Retina (tissue), 1 donor: ENCODE data around the gene TGFBR2.

ENCODE experiments used
- DNase-seq: peaks from one replicate; pipeline ENCODE4 v3.0.0-alpha.2; 2016

The TGFBR2 gene

DNA sequence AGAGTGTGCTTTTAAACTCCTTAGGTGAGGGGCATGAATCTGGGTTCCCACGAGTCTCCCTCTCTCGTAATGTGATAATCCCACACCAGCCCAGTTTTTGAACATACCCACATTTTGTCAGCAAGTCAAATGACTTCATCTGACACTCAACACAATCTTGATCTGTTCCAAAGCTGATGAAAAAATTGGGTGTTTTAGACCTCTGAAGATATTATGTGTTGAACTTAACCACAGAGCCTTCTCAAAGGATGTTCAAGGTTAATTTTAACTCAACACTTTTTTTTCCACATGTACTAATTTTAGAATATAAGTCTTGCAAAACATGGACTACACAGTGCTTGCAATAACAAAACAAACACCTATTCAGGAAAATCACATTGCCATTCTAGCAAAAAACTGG lies 123.1 kb downstream of the TGFBR2 start:
- no peak for DNase-seq

DNA sequence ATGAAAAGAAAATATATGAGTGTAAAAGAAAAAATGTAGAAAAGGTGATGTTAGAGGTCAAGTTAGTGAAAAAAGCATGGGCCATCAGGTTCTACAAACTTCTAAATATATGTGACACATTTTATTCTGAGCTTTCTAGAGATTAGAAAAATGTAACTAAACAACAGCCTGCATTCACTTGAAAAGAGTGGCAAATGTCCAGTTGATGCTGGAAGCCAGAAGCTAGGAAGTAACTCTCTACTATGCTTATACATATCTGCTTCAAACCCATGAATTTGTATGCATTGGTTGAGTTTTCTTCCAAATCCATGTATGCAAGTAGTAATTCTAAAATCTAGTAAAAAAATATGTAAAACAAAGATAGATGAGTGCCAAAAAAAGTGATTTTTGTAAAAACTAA lies 123.5 kb downstream of the TGFBR2 start:
- no peak for DNase-seq

DNA sequence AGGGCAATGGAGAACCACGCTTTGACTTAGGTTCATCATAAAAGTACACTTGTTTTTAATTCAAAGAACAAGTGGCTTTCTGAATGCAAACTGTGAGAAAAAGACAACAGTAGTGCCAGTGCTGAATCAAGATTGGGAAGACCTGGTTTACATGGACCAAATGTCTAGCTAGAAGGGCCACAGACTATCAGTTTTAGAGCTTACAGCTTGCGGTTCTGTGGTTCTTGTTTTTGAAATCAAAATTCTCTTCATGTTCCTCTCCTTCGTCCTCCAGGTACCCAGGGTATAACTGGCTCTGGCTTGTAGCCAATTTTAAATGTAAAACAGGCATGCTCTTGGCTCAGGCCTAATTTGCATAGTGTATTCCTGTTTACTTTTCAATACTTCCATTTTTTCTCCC lies 124.6 kb downstream of the TGFBR2 start:
- DNase-seq = no peak

DNA sequence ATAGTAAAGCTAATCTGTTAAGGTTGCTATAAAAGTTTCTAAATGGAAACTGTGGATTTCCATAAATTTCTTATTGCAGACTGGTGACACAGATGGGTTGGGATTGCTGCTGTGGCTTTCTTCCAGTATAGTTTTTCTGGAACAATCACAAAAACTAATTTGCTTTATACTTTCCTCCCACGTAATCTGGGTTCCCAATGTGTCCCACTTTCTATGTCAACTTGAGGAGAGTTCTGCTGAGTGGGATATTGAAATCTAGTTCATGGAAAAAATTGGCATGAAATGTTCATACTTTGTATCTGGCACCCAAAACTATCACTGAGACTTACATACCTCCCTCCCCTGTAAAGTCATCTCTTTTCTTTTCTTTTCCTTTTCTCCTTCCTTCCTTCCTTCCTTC lies 126.8 kb downstream of the TGFBR2 start:
- DNase-seq = no peak

DNA sequence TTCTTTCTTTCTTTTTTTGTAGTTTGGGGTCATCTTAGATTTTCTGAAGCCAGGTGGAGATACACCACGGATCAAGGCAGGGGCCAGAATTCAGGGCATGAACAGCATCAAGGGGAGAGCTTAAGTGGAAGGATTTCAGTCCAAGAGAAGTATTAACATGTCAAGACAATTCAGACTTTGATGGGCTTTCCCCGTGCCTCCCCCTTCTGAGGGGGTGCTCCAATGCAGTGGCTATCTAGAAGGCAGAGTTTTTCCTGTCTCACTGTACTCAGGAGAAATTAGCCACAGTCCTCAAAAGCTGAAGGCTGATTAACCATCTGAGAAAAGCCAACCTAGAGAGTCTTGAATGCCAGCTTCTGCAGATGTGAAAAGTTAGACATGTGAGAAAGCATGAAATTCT lies 127.3 kb downstream of the TGFBR2 start:
- DNase-seq = no peak

DNA sequence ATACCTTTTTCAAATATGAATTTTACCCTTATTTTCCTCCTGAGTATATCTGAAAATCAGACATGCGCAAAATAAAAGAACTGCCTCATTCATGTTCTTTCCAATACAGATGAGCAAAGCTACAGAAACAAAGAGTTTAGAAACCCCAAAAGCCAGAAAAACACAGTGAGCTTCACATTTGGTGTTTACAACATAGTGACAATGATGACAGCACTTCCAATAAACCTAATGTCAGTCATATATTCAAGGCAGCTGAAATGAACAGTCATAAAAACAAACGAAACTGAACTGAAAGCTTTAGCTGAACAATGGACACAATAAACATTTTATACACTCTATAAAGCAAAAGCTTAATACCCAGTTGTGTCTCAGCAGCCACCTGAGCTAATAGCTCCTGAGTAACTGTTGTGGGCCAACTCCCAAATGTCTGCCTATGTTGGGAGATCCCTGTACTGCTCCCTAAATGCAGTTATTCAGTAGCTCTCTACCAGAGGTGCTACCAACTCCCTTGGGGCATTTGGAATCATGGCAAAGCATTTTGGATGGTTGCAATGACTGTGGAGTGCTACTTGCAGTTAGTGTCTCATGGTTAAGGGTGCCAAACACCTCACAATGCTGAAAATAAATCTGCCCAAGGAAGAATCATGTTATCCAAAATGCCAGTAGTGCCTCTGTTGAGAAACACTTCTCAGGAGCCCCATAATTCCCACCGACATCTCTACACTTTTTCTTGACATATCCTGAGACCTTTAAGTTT lies 131.5 kb downstream of the TGFBR2 start:
- no peak for DNase-seq

DNA sequence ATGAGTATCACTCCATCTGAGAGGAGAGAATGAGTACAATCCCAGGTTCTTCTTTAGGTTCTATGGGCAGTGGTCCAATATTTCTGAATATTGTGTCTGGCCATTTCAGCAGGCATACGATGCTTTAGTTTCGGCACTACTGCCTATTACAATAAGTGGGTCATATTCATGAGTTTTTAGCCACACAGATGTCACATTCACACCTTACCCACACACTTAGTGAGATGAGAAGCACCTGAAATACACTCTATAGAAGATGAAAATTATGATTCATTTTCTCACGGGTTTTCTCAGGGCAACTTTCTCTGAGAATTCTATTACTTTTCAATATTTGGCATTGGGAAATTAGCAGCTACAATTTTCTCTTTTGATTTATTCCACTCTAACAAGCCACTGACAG lies 132.2 kb downstream of the TGFBR2 start:
- no peak for DNase-seq

DNA sequence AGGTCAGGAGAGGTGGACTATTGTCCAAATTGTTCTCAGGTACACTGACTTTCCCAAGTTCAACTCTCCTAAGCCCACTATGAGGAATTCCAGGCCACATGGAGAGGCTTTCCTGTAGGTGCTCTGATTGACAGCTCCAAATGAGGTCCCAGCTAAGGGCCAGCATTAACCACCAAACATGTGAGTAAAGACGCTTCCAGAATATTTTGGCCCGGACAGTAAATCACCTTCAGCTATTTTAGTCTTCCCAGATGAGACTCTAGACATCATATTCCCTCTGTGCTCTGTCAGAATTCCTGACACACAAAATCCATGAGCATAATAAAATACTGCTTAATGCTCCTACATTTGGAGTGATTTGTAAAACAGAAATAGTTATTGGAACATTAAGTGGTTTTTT lies 135.5 kb downstream of the TGFBR2 start:
- no peak for DNase-seq

DNA sequence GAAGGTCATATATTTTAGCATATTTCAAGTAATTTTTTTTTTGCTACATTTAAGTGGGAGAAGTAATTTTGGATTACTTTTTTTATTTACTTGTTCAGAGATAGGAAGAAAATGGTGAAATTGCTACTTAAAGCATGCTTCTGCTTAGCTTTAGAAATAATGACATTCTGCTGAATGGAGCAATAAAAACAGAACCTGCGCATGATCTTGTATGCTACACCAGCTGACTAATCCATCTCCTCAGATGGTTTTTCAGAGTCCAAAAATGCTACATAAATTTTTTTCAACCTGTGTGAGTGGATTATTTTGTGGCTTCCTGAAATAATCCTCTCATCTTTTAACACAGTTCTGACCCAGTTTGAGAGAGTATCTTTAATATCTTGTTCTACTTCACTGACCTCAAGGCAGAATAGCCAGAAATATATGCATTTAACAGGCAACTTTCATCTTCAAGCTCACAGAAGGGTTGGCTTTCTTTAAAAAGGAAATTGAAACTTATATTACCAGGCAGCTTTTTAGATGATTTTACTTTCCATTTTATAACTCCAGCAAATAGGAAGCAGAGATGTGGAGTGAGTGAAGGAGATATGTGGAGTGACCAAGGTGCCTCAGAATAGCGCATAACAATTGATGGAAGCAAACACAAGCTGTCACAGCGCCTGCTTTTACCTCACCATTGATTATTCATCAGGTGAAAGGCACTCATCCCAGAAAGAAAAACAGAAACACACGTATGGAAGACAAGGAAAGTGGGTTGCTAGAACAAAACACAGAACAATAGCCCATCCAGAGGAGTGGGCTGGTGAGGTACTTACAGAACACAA lies 136.6 kb downstream of the TGFBR2 start:
- no peak for DNase-seq
